ENCODE measurements around the gene VIPR2. TPM values are rescaled to one million over a fixed set of nuclear protein-coding genes. Genes with fewer than 3 reads are reported as not detected.

Gene VIPR2
- total RNA-seq, 1 experiment from 2014 or later = not detected

- no peak for TF ChIP-seq CTCF (conservative IDR thresholded peaks at IDR 0.05; ENCODE audit: low read depth, low read length)
- TF ChIP-seq EZH2 (IDR thresholded peaks at IDR 0.05; ENCODE audit: borderline replicate concordance, low read depth, low read length, poor library complexity, severe bottlenecking) = no peak
- no peak for DNase-seq (ENCODE audit: low spot score)
- H3K4me3 ChIP-seq (ENCODE audit: low read depth, low read length, poor library complexity, severe bottlenecking) = no peak overlapping the region
- H3K4me1 ChIP-seq (ENCODE audit: insufficient read depth, low read length, poor library complexity, severe bottlenecking) = peaks cover 4% of the 10 kb centered on the region
- POLR2A ChIA-PET (ENCODE audit: low non-redundant PET) = no interaction called here
- H3K27ac ChIP-seq (ENCODE audit: low read depth, low read length, poor library complexity, severe bottlenecking) = no peak overlapping the region
- H3K27me3 ChIP-seq (replicated peaks; ENCODE audit: insufficient read depth, low read depth, low read length, poor library complexity) = peaks cover 32% of the 10 kb centered on the region
- intact Hi-C loops (cut with micrococcal nuclease; ENCODE audit: unreplicated experiment) = no loop called here
- no TSS peak for BruUV-seq (replicated peaks)
- CTCF ChIA-PET = no interaction called here
- H3K9me3 ChIP-seq (ENCODE audit: low read depth, low read length, poor library complexity, severe bottlenecking) = no peaks in the 10 kb centered on the region
- no peaks in the 10 kb centered on the region for H3K36me3 ChIP-seq (ENCODE audit: insufficient read depth, low read length, poor library complexity, severe bottlenecking)
Observed at GRCh38 chr7:159026271-159027055, 118.2 kb downstream of the VIPR2 start.

GRCh38 chr7:159025161-159025779, 119.4 kb downstream of the VIPR2 start:
- Histone ChIP-seq H3K27me3 (replicated peaks; ENCODE audit: insufficient read depth, low read depth, low read length, poor library complexity) (peaks cover 23% of the 10 kb centered on the region), H3K9me3 (ENCODE audit: low read depth, low read length, poor library complexity, severe bottlenecking) (no peaks in the 10 kb centered on the region), H3K27ac (ENCODE audit: low read depth, low read length, poor library complexity, severe bottlenecking) (no peak overlapping the region), H3K36me3 (ENCODE audit: insufficient read depth, low read length, poor library complexity, severe bottlenecking) (no peaks in the 10 kb centered on the region), H3K4me1 (ENCODE audit: insufficient read depth, low read length, poor library complexity, severe bottlenecking) (no peaks in the 10 kb centered on the region), H3K4me3 (ENCODE audit: low read depth, low read length, poor library complexity, severe bottlenecking) (no peak overlapping the region)
- ChIA-PET POLR2A (ENCODE audit: low non-redundant PET) (no interaction called here), CTCF (no interaction called here)
- no peak for DNase-seq (ENCODE audit: low spot score)
- TF ChIP-seq EZH2 (IDR thresholded peaks at IDR 0.05; ENCODE audit: borderline replicate concordance, low read depth, low read length, poor library complexity, severe bottlenecking) = no peak
- no peak for TF ChIP-seq CTCF (conservative IDR thresholded peaks at IDR 0.05; ENCODE audit: low read depth, low read length)
- intact Hi-C loops (cut with micrococcal nuclease; ENCODE audit: unreplicated experiment) = no loop called here
- BruUV-seq (replicated peaks) = no TSS peak

- no peaks in the 10 kb centered on the region for H3K9me3 ChIP-seq (ENCODE audit: low read depth, low read length, poor library complexity, severe bottlenecking)
- H3K36me3 ChIP-seq (ENCODE audit: insufficient read depth, low read length, poor library complexity, severe bottlenecking) = no peaks in the 10 kb centered on the region
- H3K4me1 ChIP-seq (ENCODE audit: insufficient read depth, low read length, poor library complexity, severe bottlenecking) = no peaks in the 10 kb centered on the region
- CTCF ChIA-PET = no interaction called here
- TF ChIP-seq CTCF (conservative IDR thresholded peaks at IDR 0.05; ENCODE audit: low read depth, low read length) (no peak), EZH2 (IDR thresholded peaks at IDR 0.05; ENCODE audit: borderline replicate concordance, low read depth, low read length, poor library complexity, severe bottlenecking) (no peak)
- no peak for DNase-seq (ENCODE audit: low spot score)
- H3K27me3 ChIP-seq (replicated peaks; ENCODE audit: insufficient read depth, low read depth, low read length, poor library complexity) = peaks cover 19% of the 10 kb centered on the region
- POLR2A ChIA-PET (ENCODE audit: low non-redundant PET) = no interaction called here
- no peak overlapping the region for H3K4me3 ChIP-seq (ENCODE audit: low read depth, low read length, poor library complexity, severe bottlenecking)
- intact Hi-C loops (cut with micrococcal nuclease; ENCODE audit: unreplicated experiment) = no loop called here
- BruUV-seq (replicated peaks) = no TSS peak
- no peak overlapping the region for H3K27ac ChIP-seq (ENCODE audit: low read depth, low read length, poor library complexity, severe bottlenecking)
Observed at GRCh38 chr7:159024280-159024951, 120.3 kb downstream of the VIPR2 start.
